GM12874 (cell line): Measurements from ENCODE around the gene ST6GALNAC3.

ENCODE experiments used
- TF ChIP-seq, protein P1 (sequence below): IDR thresholded peaks from 2 replicates; pipeline ENCODE4 v1.5.1; 2011; ENCODE audit warnings: low read depth, mild to moderate bottlenecking, control low read depth, low read length, moderate library complexity; ENCODE audit not compliant: insufficient read depth

Gene ST6GALNAC3

DNA sequence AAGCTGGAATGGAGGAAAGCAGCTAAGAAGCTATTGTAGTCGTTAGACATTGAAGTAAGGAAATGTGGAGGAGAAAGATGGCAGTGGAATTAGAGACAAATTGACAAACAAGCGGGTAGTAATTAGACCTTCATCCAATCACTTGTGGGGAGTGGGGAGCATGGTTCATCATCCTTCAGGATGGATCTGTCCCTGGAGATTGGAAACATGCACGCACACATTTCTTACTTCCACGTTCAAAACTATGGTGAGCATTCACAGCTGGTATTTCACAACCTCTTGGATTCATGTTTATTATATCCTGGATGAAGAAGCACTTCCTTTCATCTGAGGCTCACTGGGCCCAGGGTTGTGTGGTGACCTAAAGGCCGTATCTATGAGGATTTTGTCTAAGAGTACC is 188.1 kb downstream of the ST6GALNAC3 start:
- TF ChIP-seq, protein P1, sequence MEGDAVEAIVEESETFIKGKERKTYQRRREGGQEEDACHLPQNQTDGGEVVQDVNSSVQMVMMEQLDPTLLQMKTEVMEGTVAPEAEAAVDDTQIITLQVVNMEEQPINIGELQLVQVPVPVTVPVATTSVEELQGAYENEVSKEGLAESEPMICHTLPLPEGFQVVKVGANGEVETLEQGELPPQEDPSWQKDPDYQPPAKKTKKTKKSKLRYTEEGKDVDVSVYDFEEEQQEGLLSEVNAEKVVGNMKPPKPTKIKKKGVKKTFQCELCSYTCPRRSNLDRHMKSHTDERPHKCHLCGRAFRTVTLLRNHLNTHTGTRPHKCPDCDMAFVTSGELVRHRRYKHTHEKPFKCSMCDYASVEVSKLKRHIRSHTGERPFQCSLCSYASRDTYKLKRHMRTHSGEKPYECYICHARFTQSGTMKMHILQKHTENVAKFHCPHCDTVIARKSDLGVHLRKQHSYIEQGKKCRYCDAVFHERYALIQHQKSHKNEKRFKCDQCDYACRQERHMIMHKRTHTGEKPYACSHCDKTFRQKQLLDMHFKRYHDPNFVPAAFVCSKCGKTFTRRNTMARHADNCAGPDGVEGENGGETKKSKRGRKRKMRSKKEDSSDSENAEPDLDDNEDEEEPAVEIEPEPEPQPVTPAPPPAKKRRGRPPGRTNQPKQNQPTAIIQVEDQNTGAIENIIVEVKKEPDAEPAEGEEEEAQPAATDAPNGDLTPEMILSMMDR = no peak

DNA sequence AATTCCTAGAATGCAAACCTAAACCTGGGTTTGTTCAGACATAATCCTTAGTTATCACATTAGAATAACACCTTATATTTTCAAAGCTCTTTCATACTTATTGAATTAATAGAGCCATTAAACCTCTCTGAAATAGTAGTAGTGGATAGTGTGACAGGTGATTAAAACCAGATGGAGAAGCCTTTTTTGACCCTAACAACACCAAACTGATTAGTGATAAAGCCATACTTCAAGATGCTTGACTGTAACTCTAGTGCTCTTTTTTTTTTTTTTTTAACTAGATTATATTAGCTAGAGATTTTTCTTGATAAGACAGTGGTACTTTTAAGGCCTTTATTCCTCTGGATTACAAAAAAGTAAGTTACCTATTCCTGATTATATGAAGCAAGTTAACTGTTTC is 190.1 kb downstream of the ST6GALNAC3 start:
- TF ChIP-seq, protein P1 = no peak

DNA sequence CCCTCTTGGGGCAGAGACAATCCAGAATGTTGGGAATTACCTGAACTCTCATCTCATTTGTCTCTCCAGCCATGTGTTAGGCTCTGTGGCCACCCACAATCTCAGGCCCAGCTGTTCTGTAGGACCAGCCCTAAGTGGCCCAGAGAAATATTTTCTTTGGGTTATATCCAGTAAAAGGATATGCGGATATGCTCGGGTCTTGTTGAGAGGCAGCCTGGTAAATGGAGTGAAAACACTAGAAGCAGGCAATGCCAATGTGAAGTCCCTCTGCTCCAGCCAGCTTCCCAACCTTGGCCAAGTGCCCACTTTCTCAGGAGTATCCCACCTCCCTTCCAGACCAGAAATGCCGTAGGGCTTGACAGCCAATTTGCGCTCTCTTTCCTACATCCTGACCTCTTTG is 192.2 kb downstream of the ST6GALNAC3 start:
- TF ChIP-seq, protein P1 = no peak

DNA sequence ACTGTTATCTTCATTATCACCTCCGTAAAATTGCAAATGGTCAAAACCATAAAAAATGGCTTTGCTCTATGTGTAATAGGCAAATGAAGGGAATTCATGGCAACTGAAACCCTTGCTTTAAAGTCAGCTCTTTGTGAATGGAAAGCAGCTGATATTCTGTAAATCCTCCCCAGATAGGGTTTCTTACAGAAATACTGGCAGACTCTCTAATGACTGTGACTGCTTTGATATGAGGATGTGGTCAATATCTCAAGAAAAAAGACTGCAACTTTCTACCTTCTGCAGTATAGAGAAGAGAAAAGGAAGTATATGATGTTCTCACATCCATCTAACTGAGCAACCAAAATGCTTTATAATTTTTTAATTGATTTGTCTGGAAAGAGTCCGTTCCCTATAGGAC is 193.1 kb downstream of the ST6GALNAC3 start:
- TF ChIP-seq, protein P1 = no peak

DNA sequence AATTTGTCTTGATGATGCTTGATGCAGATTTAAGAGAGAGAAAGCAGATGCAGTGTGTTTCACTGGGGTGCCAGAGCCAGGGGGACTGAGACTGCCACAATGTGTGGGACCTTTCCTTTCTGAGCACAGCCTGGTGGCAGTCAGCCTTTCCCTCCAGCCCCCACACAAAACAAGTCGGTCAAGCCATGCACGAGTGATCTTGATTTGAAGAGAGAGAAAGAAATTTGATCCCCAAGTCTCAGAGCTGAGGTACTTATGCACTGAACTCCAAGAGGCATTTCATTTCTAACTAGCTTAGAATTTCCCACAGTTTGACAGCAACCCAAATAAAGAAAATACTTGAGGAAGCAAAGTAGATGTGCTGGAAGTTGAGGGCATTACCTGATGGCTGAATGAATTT is 193.8 kb downstream of the ST6GALNAC3 start:
- TF ChIP-seq, protein P1 = no peak

DNA sequence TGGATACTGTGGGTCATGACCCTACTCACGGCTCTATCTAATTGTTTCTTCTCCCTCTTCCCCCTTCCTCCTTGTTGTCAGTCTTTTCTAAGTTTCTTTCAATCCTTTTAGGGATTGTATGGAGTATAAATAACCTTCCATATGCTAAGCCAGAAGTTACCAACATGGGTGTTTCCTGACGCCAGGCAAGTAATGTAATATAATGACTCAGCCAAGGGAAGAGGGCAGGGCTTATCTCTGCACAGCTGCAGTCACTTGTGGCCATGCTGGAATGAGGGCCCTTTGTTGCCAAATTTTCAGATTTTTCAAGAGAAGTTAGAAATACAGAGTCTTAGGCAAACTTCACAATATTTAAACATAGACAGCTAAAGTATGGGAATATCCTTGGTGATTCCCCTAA is 194.6 kb downstream of the ST6GALNAC3 start:
- TF ChIP-seq, protein P1 = no peak

DNA sequence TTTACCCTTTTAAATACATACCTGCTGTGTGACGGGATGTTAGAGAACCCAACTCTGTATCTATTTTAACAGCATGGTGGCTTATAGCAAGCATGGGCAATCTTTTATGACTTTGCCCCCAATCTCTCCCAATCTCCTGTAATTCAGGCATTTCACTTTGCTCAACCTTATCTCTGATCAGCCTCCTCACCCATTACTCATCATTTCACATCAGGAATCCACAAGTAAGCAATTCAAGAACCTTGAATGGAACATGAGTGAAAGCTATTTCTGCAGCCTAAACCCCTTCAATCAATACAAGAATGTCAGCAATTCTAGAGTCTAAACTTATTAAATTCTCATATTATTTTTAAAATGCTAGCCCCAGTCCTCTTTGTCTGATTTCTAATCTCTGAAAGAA is 199.8 kb downstream of the ST6GALNAC3 start:
- TF ChIP-seq, protein P1 = no peak

DNA sequence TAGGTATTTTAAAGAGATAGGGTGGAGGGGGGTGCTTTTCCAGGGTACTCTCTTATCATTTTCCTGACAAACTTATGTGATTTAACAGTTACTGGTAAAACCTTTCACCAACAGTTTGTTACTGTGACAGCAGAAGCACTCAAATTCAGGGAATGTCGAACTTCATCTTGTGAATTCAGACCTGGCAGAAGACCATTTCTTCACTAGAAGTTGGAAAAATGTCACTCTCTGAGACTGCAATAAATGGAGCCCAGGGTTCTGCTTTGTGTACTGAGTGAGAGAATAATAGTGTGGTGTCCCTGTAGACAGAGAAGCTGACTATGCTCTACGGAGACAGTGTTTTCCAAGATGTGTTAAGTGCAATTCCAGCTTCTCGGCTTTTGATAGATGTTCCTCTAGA is 200.2 kb downstream of the ST6GALNAC3 start:
- TF ChIP-seq, protein P1 = no peak
